ENCODE data around the gene MUC5AC. TPM values are rescaled to one million over a fixed set of nuclear protein-coding genes. Genes with fewer than 3 reads are reported as not detected.

MUC5AC gene
- polyA plus RNA-seq, 4 donors: 0.01 to 0.18 (median 0.02) TPM; not detected in 1

DNA sequence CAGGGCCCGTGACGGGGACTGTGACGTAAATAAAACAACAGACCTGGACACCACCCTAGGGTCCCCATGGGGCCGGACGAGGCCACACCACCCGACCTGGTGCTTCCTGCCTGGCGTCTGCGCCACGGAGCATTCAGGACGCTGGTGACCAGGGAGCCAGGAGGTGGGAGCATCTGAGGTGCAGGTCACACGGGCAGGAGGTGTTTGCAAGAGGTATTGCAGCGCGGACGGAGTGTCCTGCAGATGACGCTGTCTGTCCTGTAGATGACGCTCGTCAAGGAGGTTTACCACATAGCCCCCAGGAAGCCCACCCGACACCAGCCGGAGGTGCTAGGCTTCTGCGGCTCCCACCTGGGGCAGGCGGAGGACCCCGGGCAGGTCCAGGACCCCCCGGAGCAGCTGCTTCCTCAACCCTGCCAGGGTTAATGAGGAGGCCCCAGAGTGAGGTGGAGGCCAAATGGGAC, 64.1 kb downstream of the MUC5AC start:
- DNase-seq (ENCODE audit: low read depth in 4 of 4, low spot score in 3 of 4): no peak

GRCh38 chr11:1222491-1223345, 65.0 kb downstream of the MUC5AC start, which contains the start of gene MUC5B:
Gene MUC5B (plus strand): TSS chr11:1223066. CDS start chr11:1223124, 58 bp downstream.
- no peak for DNase-seq (ENCODE audit: low read depth in 4 of 4, low spot score in 3 of 4)

- DNase-seq (ENCODE audit: low read depth in 4 of 4, low spot score in 3 of 4): no peak
Observed at GRCh38 chr11:1223346-1224110, 65.8 kb downstream of the MUC5AC start.

- DNase-seq (ENCODE audit: low read depth in 4 of 4, low spot score in 3 of 4): no peak
Observed at GRCh38 chr11:1224111-1224490, 66.3 kb downstream of the MUC5AC start.

DNA sequence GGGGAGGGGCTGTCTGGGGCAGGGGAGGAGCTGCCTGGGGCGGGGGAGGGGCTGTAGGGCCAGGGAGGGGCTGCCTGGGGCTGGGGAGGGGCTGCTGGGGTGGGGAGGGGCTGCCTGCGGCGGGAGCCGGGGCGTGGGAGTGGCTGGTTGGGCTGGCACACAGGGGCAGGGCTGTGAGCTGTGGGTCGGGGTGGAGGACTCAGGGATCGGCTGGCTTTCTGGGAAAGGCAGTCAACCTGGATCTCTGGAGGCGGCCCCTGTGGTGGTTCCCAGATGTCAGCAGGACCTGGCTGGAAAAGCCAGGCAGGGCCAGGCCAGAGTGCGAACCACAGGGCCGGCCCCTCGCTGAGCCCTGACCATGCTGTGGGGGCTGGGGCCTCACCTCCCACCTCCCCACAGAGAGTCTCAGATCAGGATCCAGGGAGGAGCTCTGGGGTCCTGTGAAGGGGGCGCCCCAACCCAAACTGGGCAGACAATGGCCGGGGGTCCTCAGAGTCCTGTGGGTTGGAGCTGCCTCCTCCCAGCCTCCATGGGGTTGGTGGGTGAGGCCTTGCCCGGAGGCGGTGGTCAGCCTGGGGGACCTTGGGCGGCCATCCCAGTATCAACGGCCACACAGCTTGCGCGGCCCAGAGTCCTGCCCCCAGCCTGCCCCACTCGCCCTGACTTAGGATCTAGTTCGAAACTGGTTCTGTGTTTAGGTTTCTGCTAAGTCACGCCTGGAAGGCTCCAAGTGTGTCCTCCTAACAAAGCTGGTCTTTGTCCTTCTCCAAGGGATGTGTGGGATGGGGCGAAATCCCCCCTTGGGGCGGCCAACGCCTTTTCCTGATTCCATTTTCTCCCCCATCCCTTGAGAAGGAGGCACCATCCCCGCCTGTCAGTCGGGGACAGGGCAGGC, 67.0 kb downstream of the MUC5AC start:
- no peak for DNase-seq (ENCODE audit: low read depth in 4 of 4, low spot score in 3 of 4)

DNA sequence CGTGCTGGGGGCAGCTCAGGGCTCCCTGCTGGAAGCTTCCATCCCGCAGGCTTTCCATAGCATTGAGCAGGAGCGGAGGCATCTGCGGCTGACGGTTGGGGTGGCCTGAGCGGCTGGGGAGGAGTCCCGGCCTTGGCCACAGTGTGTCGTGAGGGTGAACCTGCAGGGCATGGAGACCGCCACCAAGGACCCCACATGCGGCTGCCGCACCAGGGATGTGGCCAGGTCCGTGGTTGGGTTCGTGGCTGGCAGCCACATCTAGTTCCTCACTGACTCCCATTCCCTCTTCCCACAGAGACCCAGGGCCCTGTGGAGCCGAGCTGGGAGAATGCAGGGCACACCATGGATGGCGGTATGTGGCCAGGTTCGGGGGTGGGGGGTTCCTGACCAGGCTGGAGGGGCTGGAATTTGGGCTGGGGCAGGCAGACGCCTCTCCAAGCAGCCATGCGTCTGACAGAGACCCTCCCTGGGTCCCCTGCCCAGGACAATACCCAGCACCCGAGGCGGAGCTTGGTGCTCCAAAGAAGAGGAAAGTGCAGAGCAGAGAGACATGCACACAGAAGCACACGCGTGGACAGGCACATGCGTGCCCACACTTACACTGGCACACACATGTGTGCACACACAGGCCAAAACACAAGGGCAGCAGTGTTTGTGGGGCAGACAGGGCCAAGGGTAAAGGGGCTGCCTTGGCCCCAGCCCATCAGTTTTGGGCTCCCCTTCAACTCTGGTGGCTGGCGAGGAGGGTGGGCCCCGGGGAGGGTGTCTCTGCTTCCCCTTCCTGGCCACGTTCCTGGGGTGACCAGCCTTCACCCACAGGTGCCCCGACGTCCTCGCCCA, 67.9 kb downstream of the MUC5AC start:
- no peak for DNase-seq (ENCODE audit: low read depth in 4 of 4, low spot score in 3 of 4)

DNA sequence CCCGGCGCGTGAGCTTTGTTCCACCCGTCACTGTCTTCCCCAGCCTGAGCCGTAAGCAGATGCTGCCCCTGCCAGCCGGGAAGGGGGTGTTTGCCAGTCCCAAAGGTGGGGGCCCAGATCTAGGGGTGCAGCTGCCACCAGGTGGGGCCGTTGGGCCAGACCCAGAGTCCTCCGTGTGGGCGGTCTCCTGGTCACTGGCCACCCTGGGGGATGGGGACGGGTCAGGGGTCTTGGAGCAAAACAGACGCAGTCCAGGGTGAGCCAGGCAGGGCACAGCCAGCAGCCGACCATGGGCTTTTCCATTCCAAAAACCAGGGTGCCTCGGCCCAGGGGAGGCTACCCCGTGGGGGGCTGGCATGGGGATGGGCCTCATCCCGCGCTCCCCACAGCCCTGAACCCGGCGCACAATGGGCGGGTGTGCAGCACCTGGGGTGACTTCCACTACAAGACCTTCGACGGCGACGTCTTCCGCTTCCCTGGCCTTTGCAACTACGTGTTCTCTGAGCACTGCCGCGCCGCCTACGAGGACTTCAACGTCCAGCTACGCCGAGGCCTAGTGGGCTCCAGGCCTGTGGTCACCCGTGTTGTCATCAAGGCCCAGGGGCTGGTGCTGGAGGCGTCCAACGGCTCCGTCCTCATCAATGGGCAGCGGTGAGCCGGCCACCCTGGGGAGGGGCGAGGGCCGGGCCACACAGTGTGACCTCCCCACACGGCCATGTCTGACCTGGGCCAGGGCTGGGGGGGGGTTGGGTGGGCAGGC, 68.7 kb downstream of the MUC5AC start:
- no peak for DNase-seq (ENCODE audit: low read depth in 4 of 4, low spot score in 3 of 4)

GRCh38 chr11:1226986-1227550, 69.3 kb downstream of the MUC5AC start:
- no peak for DNase-seq (ENCODE audit: low read depth in 4 of 4, low spot score in 3 of 4)

DNA sequence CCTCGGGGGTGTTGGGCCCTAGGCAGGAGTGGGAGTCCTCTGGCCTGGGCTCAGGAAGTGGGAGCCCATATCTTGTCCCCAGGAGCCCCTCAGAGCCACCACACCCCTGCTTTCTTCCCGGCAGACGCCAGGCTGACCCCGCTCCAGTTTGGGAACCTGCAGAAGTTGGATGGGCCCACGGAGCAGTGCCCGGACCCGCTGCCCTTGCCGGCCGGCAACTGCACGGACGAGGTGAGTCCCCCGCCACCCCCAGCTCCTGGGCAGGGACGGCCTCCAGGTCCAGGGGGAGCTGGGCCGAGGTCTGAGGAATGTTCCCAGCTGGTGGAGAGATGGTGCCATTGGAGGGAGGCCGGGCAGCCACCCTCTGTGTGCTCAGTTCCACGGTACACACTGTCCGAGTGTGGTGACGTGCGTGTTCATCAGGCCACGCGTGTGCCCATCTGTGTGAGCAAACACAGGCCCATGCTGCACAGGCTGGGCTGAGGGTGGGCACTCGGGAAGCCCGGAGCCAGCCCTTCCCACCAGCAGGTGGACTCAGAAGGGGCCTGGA, 69.9 kb downstream of the MUC5AC start:
- no peak for DNase-seq (ENCODE audit: low read depth in 4 of 4, low spot score in 3 of 4)

GRCh38 chr11:1228101-1228821, 70.5 kb downstream of the MUC5AC start:
- no peak for DNase-seq (ENCODE audit: low read depth in 4 of 4, low spot score in 3 of 4)

GRCh38 chr11:1228921-1229451, 71.2 kb downstream of the MUC5AC start:
- DNase-seq (ENCODE audit: low read depth in 4 of 4, low spot score in 3 of 4): no peak

DNA sequence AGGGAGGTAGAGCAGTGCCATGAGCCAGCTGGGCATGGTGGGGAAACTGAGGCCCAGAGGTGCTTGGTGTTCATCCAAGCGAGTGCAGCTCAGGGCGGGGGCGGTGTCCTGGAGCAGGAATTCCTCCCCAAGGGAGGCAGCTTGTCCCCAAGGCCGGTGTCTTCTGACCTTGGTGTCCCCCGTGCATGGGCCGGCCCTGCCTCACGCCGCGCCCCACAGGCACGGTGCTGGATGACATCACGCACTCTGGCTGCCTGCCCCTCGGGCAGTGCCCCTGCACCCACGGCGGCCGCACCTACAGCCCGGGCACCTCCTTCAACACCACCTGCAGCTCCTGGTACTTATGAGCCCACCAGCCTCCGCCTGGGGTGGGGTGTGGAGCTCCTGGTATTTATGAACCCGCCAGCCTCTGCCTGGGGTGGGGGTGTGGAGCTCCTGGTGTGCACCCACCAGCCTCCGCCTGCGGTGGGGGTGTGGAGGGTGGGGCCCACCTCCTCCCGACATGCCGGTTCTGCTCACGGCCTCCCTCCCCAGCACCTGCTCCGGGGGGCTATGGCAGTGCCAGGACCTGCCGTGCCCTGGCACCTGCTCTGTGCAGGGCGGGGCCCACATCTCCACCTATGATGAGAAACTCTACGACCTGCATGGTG, 71.8 kb downstream of the MUC5AC start:
- DNase-seq (ENCODE audit: low read depth in 4 of 4, low spot score in 3 of 4): no peak

GRCh38 chr11:1230121-1230455, 72.3 kb downstream of the MUC5AC start:
- no peak for DNase-seq (ENCODE audit: low read depth in 4 of 4, low spot score in 3 of 4)

GRCh38 chr11:1230456-1231395, 73.0 kb downstream of the MUC5AC start:
- no peak for DNase-seq (ENCODE audit: low read depth in 4 of 4, low spot score in 3 of 4)

- no peak for DNase-seq (ENCODE audit: low read depth in 4 of 4, low spot score in 3 of 4)
Observed at GRCh38 chr11:1231396-1232020, 73.8 kb downstream of the MUC5AC start.
